ENCODE measurements around the gene ETV7. TPM values are rescaled to one million over a fixed set of nuclear protein-coding genes. Genes with fewer than 3 reads are reported as not detected.

Gene ETV7
- total RNA-seq, 1 donor from 2014 or later, result 0.57 TPM

DNA sequence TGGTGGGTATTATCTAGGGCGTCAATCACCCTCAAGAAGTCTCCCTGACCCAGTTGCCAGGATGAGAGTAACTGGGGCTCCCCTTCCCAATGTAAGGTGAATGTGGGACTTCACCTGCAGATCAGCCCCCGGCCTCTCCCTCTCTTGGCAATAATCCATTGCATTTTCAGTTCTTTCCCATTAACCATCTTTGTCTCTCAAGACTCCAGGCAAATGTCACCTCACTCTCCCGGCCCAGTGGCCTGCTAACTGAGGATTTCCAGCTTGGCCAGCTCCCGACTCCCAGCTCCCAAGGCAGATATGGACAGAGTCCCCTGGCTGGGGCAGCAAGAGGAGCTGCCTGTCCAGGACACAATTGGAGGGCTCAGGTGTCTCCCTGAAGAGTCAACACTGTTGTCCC, 7.3 kb downstream of the ETV7 start:
- DNase-seq (ENCODE audit: low spot score), result no peak
- H3K36me3 Mint-ChIP-seq (ENCODE audit: low read depth), result no peaks in the 10 kb centered on the region
- intact Hi-C loops (cut with micrococcal nuclease), result no loop called here
- H3K4me3 Mint-ChIP-seq (ENCODE audit: low read depth), result no peak overlapping the region
- peaks cover 4% of the 10 kb centered on the region for H3K27me3 Mint-ChIP-seq (ENCODE audit: low read depth)
- no peak overlapping the region for H3K27ac Mint-ChIP-seq
- peaks cover 13% of the 10 kb centered on the region for H3K4me1 Mint-ChIP-seq (ENCODE audit: low read depth)
- no peaks in the 10 kb centered on the region for H3K9me3 Mint-ChIP-seq

- no peak overlapping the region for H3K27ac Mint-ChIP-seq
- H3K27me3 Mint-ChIP-seq (ENCODE audit: low read depth), result peaks cover 4% of the 10 kb centered on the region
- no peak for DNase-seq (ENCODE audit: low spot score)
- no peak overlapping the region for H3K4me3 Mint-ChIP-seq (ENCODE audit: low read depth)
- H3K36me3 Mint-ChIP-seq (ENCODE audit: low read depth), result no peaks in the 10 kb centered on the region
- H3K4me1 Mint-ChIP-seq (ENCODE audit: low read depth), result peaks cover 10% of the 10 kb centered on the region
- intact Hi-C loops (cut with micrococcal nuclease), result no loop called here
- no peaks in the 10 kb centered on the region for H3K9me3 Mint-ChIP-seq
Observed at GRCh38 chr6:36378936-36379335, 8.5 kb downstream of the ETV7 start.

- H3K4me3 Mint-ChIP-seq (ENCODE audit: low read depth), result no peak overlapping the region
- no peak overlapping the region for H3K27ac Mint-ChIP-seq
- H3K4me1 Mint-ChIP-seq (ENCODE audit: low read depth), result peaks cover 5% of the 10 kb centered on the region
Observed at GRCh38 chr6:36378243-36378920, 9.1 kb downstream of the ETV7 start.

DNA sequence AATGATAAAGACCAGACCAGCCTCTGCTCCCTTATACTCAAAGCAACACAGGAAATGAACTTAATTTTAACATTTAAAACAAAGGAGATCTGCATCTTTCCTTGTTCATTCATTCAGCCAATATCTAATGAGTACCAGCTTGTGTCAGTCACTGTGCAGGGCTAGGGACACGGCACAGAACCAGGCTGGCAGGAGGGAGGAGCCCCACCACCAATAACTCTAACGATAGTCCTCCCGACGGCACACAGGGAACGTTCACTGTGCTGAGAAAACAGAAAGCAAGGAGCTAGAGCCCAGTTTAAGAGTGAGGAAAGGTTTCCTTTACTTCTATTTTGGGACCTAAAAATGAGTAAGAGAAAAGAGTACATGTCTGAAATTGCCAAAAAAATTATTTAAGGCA, 9.9 kb downstream of the ETV7 start:
- H3K4me3 Mint-ChIP-seq (ENCODE audit: low read depth), result no peak overlapping the region
- no peaks in the 10 kb centered on the region for H3K36me3 Mint-ChIP-seq (ENCODE audit: low read depth)
- no peaks in the 10 kb centered on the region for H3K9me3 Mint-ChIP-seq
- no peak overlapping the region for H3K27ac Mint-ChIP-seq
- DNase-seq (ENCODE audit: low spot score), result no peak
- intact Hi-C loops (cut with micrococcal nuclease), result no loop called here
- H3K4me1 Mint-ChIP-seq (ENCODE audit: low read depth), result no peaks in the 10 kb centered on the region
- peaks cover 5% of the 10 kb centered on the region for H3K27me3 Mint-ChIP-seq (ENCODE audit: low read depth)

More at GRCh38 chr6:36378243-36378920, 9.1 kb downstream of the ETV7 start:
- DNase-seq (ENCODE audit: low spot score), result no peak
- Mint-ChIP-seq H3K36me3 (ENCODE audit: low read depth) (no peaks in the 10 kb centered on the region), H3K9me3 (no peaks in the 10 kb centered on the region), H3K27me3 (ENCODE audit: low read depth) (peaks cover 4% of the 10 kb centered on the region)
- intact Hi-C loops (cut with micrococcal nuclease), result no loop called here

- Mint-ChIP-seq H3K4me1 (ENCODE audit: low read depth) (no peaks in the 10 kb centered on the region), H3K27me3 (ENCODE audit: low read depth) (peaks cover 9% of the 10 kb centered on the region), H3K27ac (no peak overlapping the region), H3K9me3 (no peaks in the 10 kb centered on the region), H3K4me3 (ENCODE audit: low read depth) (no peak overlapping the region), H3K36me3 (ENCODE audit: low read depth) (no peaks in the 10 kb centered on the region)
- intact Hi-C loops (cut with micrococcal nuclease), result no loop called here
- no peak for DNase-seq (ENCODE audit: low spot score)
Observed at GRCh38 chr6:36376742-36377141, 10.7 kb downstream of the ETV7 start.

DNA sequence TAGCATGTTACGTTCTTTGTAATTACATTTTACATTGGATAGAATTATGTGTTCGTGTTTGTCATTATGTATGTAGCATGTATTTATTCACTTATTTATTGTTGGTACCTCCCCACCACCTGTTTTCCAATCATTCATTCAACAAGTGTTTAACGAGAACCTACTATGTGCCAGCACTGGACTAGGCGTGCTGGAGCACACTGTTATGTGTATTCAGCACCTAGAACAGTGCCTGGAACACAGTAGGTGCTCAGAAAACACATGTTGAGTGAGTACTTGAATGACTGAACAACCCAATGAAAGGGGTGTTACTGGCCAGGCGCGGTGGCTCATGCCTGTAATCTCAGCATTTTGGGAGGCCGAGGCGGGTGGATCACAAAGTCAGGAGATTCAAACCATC, 11.3 kb downstream of the ETV7 start:
- intact Hi-C loops (cut with micrococcal nuclease), result no loop called here
- Mint-ChIP-seq H3K4me1 (ENCODE audit: low read depth) (no peaks in the 10 kb centered on the region), H3K36me3 (ENCODE audit: low read depth) (no peaks in the 10 kb centered on the region)

DNA sequence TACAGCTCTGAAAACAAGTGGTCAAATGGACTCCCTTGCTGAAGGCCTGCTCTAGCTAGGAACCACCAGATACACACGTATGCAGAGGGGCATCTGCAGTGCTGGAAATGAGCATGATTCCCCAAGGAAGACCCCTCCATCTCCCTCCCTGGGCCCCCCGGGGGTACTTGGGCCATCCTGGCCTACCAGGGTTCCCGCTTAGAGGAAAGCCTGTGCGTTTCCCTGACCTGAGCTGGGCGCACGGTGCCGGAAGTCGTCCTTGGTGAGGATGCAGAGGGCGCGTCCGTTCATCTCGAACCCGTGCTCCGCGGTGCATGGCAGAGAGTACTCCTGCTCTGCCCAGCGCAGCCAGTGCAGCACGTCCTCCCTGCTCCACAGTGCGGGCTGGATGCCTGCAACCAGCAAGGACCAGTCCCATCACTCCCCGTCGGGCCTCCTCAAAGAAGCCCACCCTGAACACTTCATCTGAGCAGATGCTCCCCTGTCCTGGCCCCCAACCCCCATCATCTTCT, 11.8 kb downstream of the ETV7 start:
- H3K4me3 Mint-ChIP-seq (ENCODE audit: low read depth), result no peak overlapping the region
- peaks cover 9% of the 10 kb centered on the region for H3K27me3 Mint-ChIP-seq (ENCODE audit: low read depth)
- no peak for DNase-seq (ENCODE audit: low spot score)
- intact Hi-C loops (cut with micrococcal nuclease), result no loop called here
- no peaks in the 10 kb centered on the region for H3K36me3 Mint-ChIP-seq (ENCODE audit: low read depth)
- H3K27ac Mint-ChIP-seq, result no peak overlapping the region
- no peaks in the 10 kb centered on the region for H3K9me3 Mint-ChIP-seq
- no peaks in the 10 kb centered on the region for H3K4me1 Mint-ChIP-seq (ENCODE audit: low read depth)

More for the DNA sequence above, 11.3 kb downstream of the ETV7 start:
- Mint-ChIP-seq H3K27ac (no peak overlapping the region), H3K9me3 (no peaks in the 10 kb centered on the region), H3K27me3 (ENCODE audit: low read depth) (peaks cover 9% of the 10 kb centered on the region), H3K4me3 (ENCODE audit: low read depth) (no peak overlapping the region)
- DNase-seq (ENCODE audit: low spot score), result no peak

DNA sequence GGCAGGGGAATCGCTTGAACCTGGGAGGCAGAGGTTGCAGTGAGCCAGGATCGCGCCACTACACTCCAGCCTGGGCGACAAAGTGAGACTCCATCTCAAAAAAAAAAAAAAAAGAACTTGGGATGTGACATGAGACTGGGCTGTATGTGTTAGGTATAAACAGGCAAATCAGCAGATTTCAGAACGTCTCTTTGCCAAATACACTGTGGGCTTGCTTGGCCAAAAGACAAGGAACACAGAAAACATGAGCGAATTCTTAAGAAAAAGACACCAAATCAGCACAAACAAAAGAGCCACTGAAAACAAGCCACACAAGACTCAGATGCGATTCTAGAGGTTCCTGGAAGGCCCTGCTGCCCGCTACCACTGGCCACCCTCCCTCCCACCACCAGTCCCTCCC, 12.5 kb downstream of the ETV7 start:
- Mint-ChIP-seq H3K27me3 (ENCODE audit: low read depth) (peaks cover 9% of the 10 kb centered on the region), H3K4me3 (ENCODE audit: low read depth) (no peak overlapping the region), H3K36me3 (ENCODE audit: low read depth) (no peaks in the 10 kb centered on the region), H3K27ac (no peak overlapping the region), H3K9me3 (no peaks in the 10 kb centered on the region), H3K4me1 (ENCODE audit: low read depth) (no peaks in the 10 kb centered on the region)
- intact Hi-C loops (cut with micrococcal nuclease), result no loop called here
- no peak for DNase-seq (ENCODE audit: low spot score)

DNA sequence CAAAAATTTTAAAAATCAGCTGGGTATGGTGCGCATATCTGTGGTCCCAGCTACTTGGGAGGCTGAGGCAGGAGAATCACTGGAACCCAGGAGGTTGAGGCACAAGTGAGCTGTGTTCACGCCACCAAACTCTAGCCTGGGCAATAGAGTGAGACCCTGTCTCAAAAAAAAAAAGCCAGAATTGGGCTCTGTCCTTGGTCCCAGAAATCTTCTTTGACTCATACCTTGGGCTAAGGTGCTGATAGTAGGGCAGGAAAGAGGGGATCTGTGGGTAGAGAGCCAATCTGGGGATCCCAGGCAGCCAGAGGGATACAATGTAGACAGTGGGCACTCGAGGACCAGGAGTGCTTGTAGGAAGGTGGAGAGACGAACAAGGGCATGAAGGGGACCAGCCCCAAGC, 13.3 kb downstream of the ETV7 start:
- intact Hi-C loops (cut with micrococcal nuclease), result no loop called here
- peaks cover 9% of the 10 kb centered on the region for H3K27me3 Mint-ChIP-seq (ENCODE audit: low read depth)
- no peaks in the 10 kb centered on the region for H3K4me1 Mint-ChIP-seq (ENCODE audit: low read depth)
- H3K4me3 Mint-ChIP-seq (ENCODE audit: low read depth), result no peak overlapping the region
- no peak overlapping the region for H3K27ac Mint-ChIP-seq
- DNase-seq (ENCODE audit: low spot score), result no peak
- no peaks in the 10 kb centered on the region for H3K36me3 Mint-ChIP-seq (ENCODE audit: low read depth)
- no peaks in the 10 kb centered on the region for H3K9me3 Mint-ChIP-seq

DNA sequence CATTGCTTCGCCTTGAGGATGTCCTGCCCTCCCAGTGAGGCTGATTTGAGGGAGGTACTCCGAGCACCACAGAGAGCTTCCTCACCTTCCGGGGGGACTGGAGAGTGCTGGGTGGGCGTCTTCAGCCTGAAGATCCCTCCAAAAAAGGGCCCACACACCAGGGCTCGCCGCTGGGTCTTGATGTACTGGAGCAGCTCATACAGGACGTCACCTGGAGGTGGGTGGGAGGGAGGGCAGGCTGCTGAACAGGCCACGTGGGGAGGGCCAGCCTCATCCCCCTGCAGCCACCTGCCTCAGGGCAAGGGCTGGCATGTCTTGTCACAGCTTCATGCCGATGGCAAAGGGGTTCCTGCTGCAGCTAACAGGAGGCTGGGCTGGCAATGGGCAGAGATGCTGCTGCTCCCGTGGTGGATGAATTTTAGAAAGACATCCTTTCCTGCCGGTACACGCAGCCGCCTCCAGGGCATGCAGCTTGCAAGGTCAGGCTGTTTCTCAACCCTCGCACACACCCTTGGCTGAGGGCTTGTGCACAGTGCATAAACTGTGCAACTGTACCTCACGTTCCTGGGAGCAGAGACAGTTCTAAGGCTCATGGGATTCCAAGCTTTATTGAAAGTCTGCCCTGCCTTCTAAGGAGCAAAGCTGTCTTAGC, 14.0 kb downstream of the ETV7 start:
- Mint-ChIP-seq H3K4me3 (ENCODE audit: low read depth) (no peak overlapping the region), H3K4me1 (ENCODE audit: low read depth) (no peaks in the 10 kb centered on the region), H3K27me3 (ENCODE audit: low read depth) (peaks cover 9% of the 10 kb centered on the region), H3K9me3 (no peaks in the 10 kb centered on the region), H3K27ac (no peak overlapping the region), H3K36me3 (ENCODE audit: low read depth) (no peaks in the 10 kb centered on the region)
- no peak for DNase-seq (ENCODE audit: low spot score)
- intact Hi-C loops (cut with micrococcal nuclease), result no loop called here

GRCh38 chr6:36372088-36372487, 15.4 kb downstream of the ETV7 start:
- Mint-ChIP-seq H3K27me3 (ENCODE audit: low read depth) (peaks cover 9% of the 10 kb centered on the region), H3K27ac (no peak overlapping the region), H3K36me3 (ENCODE audit: low read depth) (no peaks in the 10 kb centered on the region), H3K4me3 (ENCODE audit: low read depth) (no peak overlapping the region), H3K9me3 (no peaks in the 10 kb centered on the region), H3K4me1 (ENCODE audit: low read depth) (no peaks in the 10 kb centered on the region)
- no peak for DNase-seq (ENCODE audit: low spot score)
- intact Hi-C loops (cut with micrococcal nuclease), result no loop called here

DNA sequence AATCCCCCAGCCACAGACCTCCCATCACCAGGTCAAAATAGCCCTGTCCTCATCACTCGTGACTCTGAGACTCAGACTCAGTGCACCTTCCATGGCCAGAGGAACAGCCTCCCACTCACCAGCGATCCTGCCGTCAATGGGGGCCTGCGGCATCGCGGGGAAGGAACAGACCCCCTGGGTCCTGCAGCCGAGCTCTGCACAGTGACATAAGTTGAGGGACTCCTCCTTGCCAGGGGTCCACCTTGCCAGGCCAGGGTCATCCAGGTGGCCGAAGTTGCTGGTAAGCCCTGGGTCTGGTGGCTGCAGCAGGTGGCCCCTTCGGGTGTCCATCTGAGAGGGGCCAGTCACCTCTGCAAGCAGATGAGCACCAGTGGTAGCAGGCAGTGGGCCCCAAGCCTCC, 16.3 kb downstream of the ETV7 start:
- DNase-seq (ENCODE audit: low spot score), result no peak
- no peak overlapping the region for H3K4me3 Mint-ChIP-seq (ENCODE audit: low read depth)
- H3K9me3 Mint-ChIP-seq, result no peaks in the 10 kb centered on the region
- no peaks in the 10 kb centered on the region for H3K4me1 Mint-ChIP-seq (ENCODE audit: low read depth)
- peaks cover 9% of the 10 kb centered on the region for H3K27me3 Mint-ChIP-seq (ENCODE audit: low read depth)
- no peak overlapping the region for H3K27ac Mint-ChIP-seq
- no peaks in the 10 kb centered on the region for H3K36me3 Mint-ChIP-seq (ENCODE audit: low read depth)
- intact Hi-C loops (cut with micrococcal nuclease), result no loop called here

- peaks cover 9% of the 10 kb centered on the region for H3K27me3 Mint-ChIP-seq (ENCODE audit: low read depth)
- H3K9me3 Mint-ChIP-seq, result no peaks in the 10 kb centered on the region
- no peak overlapping the region for H3K27ac Mint-ChIP-seq
Observed at GRCh38 chr6:36370638-36371037, 16.8 kb downstream of the ETV7 start.

More at GRCh38 chr6:36370638-36371037, 16.8 kb downstream of the ETV7 start:
- no peak for DNase-seq (ENCODE audit: low spot score)
- intact Hi-C loops (cut with micrococcal nuclease), result no loop called here
- Mint-ChIP-seq H3K4me1 (ENCODE audit: low read depth) (no peaks in the 10 kb centered on the region), H3K4me3 (ENCODE audit: low read depth) (no peak overlapping the region), H3K36me3 (ENCODE audit: low read depth) (no peaks in the 10 kb centered on the region)

All from activated T-helper 2 cell treated with anti-CD3 and anti-CD28 coated beads, Interferon-gamma antibody, Interleukin-2, Interleukin-4, amounts not matched to agents 10 μg/mL and 5 μg/mL and 100 μg/mL, durations not matched to agents 14 hours and 24 hours and 36 hours (primary cell).